ENCODE results near the gene ITGA6. TPM values are rescaled to one million over a fixed set of nuclear protein-coding genes. Genes with fewer than 3 reads are reported as not detected.

ITGA6 gene
- total and polyA plus RNA-seq, 4 donors = 13.2 to 105 (median 51.9) TPM

GRCh38 chr2:172405673-172406072 is 21.7 kb upstream of the ITGA6 start:
- H3K27ac ChIP-seq (ENCODE audit: low read depth in 1 of 2, low read length in 1 of 2) = no peak overlapping the region
- no peak for ATAC-seq (ENCODE audit: insufficient read depth, low FRiP score)
- no peak for TF ChIP-seq CTCF (IDR thresholded peaks at IDR 0.05; ENCODE audit: control extremely low read depth, extremely low read depth)
- no peak overlapping the region for H3K9ac ChIP-seq (ENCODE audit: insufficient read depth in 1 of 2, low read length in 2 of 2)
- H3K36me3 ChIP-seq (ENCODE audit: control insufficient read depth in 4 of 4, insufficient read depth in 4 of 4, low read length in 4 of 4) = no peaks in the 10 kb centered on the region
- 73 to 74% methylated on average over 4 of the region's 4 CpGs for WGBS, 2 donors
- no peaks in the 10 kb centered on the region for H3K9me3 ChIP-seq (ENCODE audit: control insufficient read depth in 4 of 4, insufficient read depth in 3 of 4, low read length in 3 of 4)
- no peak overlapping the region for H3K4me3 ChIP-seq
- no peaks in the 10 kb centered on the region for H3K27me3 ChIP-seq (ENCODE audit: control insufficient read depth in 3 of 3, insufficient read depth in 3 of 3, low read length in 2 of 3)
- peaks cover 0 to 8% (median 4%) of the 10 kb centered on the region in 5 donors for H3K4me1 ChIP-seq (ENCODE audit: control insufficient read depth in 5 of 5, insufficient read depth in 5 of 5, low read length in 5 of 5)
- no peak for DNase-seq

- no peaks in the 10 kb centered on the region for H3K9me3 ChIP-seq (ENCODE audit: control insufficient read depth in 4 of 4, insufficient read depth in 3 of 4, low read length in 3 of 4)
- ATAC-seq (ENCODE audit: insufficient read depth, low FRiP score) (no peak), DNase-seq (no peak)
- no peak for TF ChIP-seq CTCF (IDR thresholded peaks at IDR 0.05; ENCODE audit: control extremely low read depth, extremely low read depth)
- no peaks in the 10 kb centered on the region for H3K36me3 ChIP-seq (ENCODE audit: control insufficient read depth in 4 of 4, insufficient read depth in 4 of 4, low read length in 4 of 4)
- no peak overlapping the region for H3K4me3 ChIP-seq
- H3K4me1 ChIP-seq (ENCODE audit: control insufficient read depth in 5 of 5, insufficient read depth in 5 of 5, low read length in 5 of 5) = peaks cover 0 to 5% (median 4%) of the 10 kb centered on the region in 5 donors
- 62 to 81% methylated on average over 4 of the region's 4 CpGs for WGBS, 2 donors
- H3K27ac ChIP-seq (ENCODE audit: low read depth in 1 of 2, low read length in 1 of 2) = peak overlapping the region in 1 of 2 donors; percentile 5
- no peak overlapping the region for H3K9ac ChIP-seq (ENCODE audit: insufficient read depth in 1 of 2, low read length in 2 of 2)
- peaks cover 0 to 3% (median 0%) of the 10 kb centered on the region in 3 donors for H3K27me3 ChIP-seq (ENCODE audit: control insufficient read depth in 3 of 3, insufficient read depth in 3 of 3, low read length in 2 of 3)
These were observed 19.1 kb upstream of the ITGA6 start for GRCh38 chr2:172408143-172408766.

- no peak for ATAC-seq (ENCODE audit: insufficient read depth, low FRiP score)
- H3K9me3 ChIP-seq (ENCODE audit: control insufficient read depth in 4 of 4, insufficient read depth in 3 of 4, low read length in 3 of 4) = no peaks in the 10 kb centered on the region
- no peak overlapping the region for H3K4me3 ChIP-seq
- TF ChIP-seq CTCF (IDR thresholded peaks at IDR 0.05; ENCODE audit: control extremely low read depth, extremely low read depth) = no peak
- WGBS, 2 donors = 32 to 57% methylated on average over 1 of the region's 1 CpG
- H3K4me1 ChIP-seq (ENCODE audit: control insufficient read depth in 5 of 5, insufficient read depth in 5 of 5, low read length in 5 of 5) = peaks cover 0 to 5% (median 4%) of the 10 kb centered on the region in 5 donors
- peak overlapping the region in 1 of 2 donors; percentile 56 for H3K27ac ChIP-seq (ENCODE audit: low read depth in 1 of 2, low read length in 1 of 2)
- no peaks in the 10 kb centered on the region for H3K36me3 ChIP-seq (ENCODE audit: control insufficient read depth in 4 of 4, insufficient read depth in 4 of 4, low read length in 4 of 4)
- peaks cover 0 to 3% (median 0%) of the 10 kb centered on the region in 3 donors for H3K27me3 ChIP-seq (ENCODE audit: control insufficient read depth in 3 of 3, insufficient read depth in 3 of 3, low read length in 2 of 3)
- no peak overlapping the region for H3K9ac ChIP-seq (ENCODE audit: insufficient read depth in 1 of 2, low read length in 2 of 2)
- DNase-seq = no peak
These were observed 18.3 kb upstream of the ITGA6 start for GRCh38 chr2:172409042-172409441.
